Measurements from ENCODE around the gene RBMS3. TPM values are rescaled to one million over a fixed set of nuclear protein-coding genes. Genes with fewer than 3 reads are reported as not detected.

The RBMS3 gene
- total RNA-seq, 1 donor from 2014 or later: 13.2 TPM

DNA sequence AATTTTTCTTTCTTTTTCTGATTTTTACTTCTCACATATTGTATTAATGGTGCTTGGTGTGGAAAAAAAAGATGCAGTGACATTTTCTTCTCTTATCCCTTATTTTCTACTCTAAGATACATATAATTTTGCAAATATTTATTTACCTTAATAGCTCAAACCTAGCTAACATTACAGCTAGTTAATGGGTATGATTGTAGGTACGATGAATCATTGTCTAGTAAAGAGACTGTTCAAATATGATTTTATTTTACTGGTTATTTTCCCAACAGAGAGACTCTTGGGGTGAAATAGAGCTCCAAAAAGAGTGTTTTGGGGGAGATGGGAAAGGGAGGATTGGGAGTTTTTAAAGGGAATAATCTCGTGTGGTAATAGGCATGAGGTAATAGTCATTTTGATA, 206.0 kb downstream of the RBMS3 start:
- TF ChIP-seq, protein P1, sequence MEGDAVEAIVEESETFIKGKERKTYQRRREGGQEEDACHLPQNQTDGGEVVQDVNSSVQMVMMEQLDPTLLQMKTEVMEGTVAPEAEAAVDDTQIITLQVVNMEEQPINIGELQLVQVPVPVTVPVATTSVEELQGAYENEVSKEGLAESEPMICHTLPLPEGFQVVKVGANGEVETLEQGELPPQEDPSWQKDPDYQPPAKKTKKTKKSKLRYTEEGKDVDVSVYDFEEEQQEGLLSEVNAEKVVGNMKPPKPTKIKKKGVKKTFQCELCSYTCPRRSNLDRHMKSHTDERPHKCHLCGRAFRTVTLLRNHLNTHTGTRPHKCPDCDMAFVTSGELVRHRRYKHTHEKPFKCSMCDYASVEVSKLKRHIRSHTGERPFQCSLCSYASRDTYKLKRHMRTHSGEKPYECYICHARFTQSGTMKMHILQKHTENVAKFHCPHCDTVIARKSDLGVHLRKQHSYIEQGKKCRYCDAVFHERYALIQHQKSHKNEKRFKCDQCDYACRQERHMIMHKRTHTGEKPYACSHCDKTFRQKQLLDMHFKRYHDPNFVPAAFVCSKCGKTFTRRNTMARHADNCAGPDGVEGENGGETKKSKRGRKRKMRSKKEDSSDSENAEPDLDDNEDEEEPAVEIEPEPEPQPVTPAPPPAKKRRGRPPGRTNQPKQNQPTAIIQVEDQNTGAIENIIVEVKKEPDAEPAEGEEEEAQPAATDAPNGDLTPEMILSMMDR (conservative IDR thresholded peaks at IDR 0.05; ENCODE audit: low read depth, low read length): no peak
- no peak overlapping the region for H3K4me3 ChIP-seq (ENCODE audit: low read depth, low read length)
- no peak for DNase-seq (ENCODE audit: low read depth)

DNA sequence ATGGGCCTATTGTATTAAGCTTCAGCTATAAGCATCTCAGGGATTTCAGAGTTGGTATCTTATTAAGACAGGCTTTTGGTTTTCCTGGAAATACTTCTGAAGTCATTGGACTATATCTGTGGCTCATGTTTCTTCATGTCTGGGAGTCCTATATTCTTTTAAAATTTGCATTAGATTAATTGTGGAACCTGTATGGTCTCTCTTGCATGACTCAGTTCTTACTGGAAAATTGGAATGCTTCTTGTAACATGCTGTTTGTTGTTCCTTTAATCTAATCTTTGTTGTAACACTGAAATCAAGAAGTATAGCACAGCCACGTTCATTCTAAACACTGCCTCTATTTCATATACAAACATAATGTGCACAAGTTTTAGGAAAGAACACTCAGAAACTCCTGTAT, 208.1 kb downstream of the RBMS3 start:
- DNase-seq (ENCODE audit: low read depth): no peak
- H3K4me3 ChIP-seq (ENCODE audit: low read depth, low read length): no peak overlapping the region
- TF ChIP-seq, protein P1 (conservative IDR thresholded peaks at IDR 0.05; ENCODE audit: low read depth, low read length): no peak

DNA sequence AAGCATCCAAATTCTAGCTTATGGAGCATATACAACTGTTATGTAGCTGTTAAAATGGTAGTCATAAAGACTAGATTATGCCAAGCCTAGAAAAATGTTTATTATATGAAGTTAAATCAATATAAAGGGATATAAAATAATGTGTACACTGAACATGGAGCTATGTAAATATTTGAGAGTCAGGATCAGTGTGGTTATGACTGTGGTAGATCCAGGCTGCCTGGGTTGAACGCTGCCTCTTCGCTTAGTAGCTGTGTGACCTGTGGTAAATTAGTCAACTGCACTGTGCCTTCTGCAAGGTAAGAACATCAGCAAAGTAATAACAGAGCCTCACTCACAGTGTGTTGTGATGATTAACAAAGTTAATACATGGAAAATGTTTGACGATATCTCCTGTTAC, 212.2 kb downstream of the RBMS3 start:
- TF ChIP-seq, protein P1 (conservative IDR thresholded peaks at IDR 0.05; ENCODE audit: low read depth, low read length): no peak
- H3K4me3 ChIP-seq (ENCODE audit: low read depth, low read length): no peak overlapping the region
- no peak for DNase-seq (ENCODE audit: low read depth)

DNA sequence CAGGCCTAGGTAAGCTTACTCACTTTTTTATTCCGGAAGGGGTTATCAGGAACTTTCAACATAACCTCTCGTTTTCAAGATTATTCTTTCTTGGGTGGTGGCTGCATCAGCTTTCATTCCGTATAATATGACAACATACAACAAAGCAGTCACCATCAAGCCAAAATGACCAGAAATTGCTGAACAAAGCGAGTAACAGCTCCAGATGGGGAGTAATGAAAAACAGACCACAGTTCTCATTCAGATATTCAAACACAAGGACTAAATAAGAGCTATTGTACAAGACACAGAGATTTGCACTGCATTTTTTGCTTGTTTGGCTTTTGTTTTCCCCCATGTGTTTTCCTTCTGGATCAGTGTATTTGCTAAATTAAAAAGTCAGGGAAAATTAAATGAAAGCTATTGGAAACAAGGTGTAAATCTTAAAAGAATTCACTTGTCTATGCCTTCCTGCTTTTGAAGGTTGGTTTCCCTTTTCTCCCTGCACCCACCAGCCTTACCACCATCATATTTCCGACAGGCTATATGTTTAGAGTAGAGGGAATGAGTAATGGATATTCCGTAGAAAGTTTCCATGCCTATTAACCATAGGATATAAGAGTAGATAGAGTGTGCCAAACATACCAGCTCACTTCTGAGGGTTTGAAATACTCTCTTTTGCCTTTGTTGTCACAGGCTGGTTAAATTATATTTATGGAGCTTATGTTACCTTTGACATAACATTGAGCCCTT, 213.6 kb downstream of the RBMS3 start:
- TF ChIP-seq, protein P1 (conservative IDR thresholded peaks at IDR 0.05; ENCODE audit: low read depth, low read length): no peak
- no peak overlapping the region for H3K4me3 ChIP-seq (ENCODE audit: low read depth, low read length)
- DNase-seq (ENCODE audit: low read depth): no peak

DNA sequence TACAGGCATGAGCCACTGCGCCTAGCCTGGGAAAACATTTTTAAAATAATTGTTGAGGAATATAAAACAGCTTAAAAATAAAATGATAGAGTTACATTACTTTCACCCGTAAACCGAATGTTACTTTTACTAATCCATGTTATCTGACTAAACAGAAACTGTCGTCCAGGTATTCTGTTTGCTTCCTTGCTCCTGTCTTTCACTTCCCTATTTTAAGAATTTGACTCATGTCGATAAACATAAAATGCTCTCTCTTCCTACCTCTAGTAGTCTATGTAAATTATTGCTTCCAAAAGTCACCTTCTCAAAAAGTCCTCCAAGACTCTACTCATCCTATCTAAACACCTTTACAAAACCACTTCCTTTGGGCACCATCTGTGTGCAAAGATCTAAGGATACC, 216.4 kb downstream of the RBMS3 start:
- no peak for DNase-seq (ENCODE audit: low read depth)
- no peak overlapping the region for H3K4me3 ChIP-seq (ENCODE audit: low read depth, low read length)
- TF ChIP-seq, protein P1 (conservative IDR thresholded peaks at IDR 0.05; ENCODE audit: low read depth, low read length): no peak

DNA sequence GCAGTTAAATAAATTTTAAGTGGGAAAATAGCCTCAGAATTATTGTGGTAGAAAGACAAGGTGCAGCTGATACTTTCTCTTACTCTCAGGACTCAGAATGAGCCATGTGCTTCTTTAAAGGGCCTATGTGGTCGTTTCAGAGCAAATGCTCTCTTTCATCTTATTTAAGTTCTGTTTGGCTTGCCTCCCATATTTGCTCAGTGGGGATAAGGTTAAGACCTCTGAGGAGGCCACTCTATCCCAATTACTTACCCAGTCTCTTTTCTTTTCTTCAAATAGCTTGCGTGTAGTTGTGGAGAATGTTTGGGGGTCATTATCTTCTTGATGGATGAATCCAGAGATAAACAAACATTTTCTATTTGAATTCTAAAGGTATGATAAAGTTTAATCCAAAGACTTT, 221.9 kb downstream of the RBMS3 start:
- no peak for DNase-seq (ENCODE audit: low read depth)
- no peak overlapping the region for H3K4me3 ChIP-seq (ENCODE audit: low read depth, low read length)
- TF ChIP-seq, protein P1 (conservative IDR thresholded peaks at IDR 0.05; ENCODE audit: low read depth, low read length): no peak

DNA sequence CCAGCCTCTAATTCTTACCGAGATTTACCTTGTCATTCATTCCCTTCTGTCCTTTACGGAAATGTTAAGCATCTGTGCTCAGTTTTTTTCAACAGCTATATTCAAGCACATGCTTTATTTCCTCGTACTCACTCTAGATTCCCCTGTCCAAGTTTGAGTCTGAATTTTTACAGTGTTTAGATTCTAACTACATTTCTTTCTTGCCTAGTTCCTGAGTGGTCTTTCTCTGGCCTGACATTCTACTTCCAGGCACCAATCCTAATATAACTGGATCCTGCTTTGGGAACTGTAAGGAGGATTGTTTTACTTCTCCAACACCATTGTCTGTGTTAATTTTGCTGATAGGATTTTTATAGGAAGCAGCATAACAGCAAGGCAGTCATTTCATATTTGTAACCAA, 222.4 kb downstream of the RBMS3 start:
- DNase-seq (ENCODE audit: low read depth): no peak
- TF ChIP-seq, protein P1 (conservative IDR thresholded peaks at IDR 0.05; ENCODE audit: low read depth, low read length): no peak
- no peak overlapping the region for H3K4me3 ChIP-seq (ENCODE audit: low read depth, low read length)

Measured in epithelial cell of proximal tubule (primary cell).